ENCODE measurements around the gene ADGRF5. TPM values are rescaled to one million over a fixed set of nuclear protein-coding genes. Genes with fewer than 3 reads are reported as not detected.

Gene ADGRF5
- total and polyA plus RNA-seq, 2 experiments from 2014 or later: not detected

- H3F3A ChIP-seq (replicated peaks; ENCODE audit: low read depth): no peaks in the 10 kb centered on the region
- no peaks in the 10 kb centered on the region for H3K36me3 Mint-ChIP-seq (ENCODE audit: low read depth)
- H4K20me1 ChIP-seq (replicated peaks; ENCODE audit: insufficient read depth): no peaks in the 10 kb centered on the region
- peaks cover under 1% of the 10 kb centered on the region for H3K27me3 Mint-ChIP-seq (ENCODE audit: insufficient read depth, low read depth, poor library complexity)
- no peak overlapping the region for H3K4me3 Mint-ChIP-seq
- H3K4me3 ChIP-seq: no peak overlapping the region
- TF ChIP-seq, protein P1, sequence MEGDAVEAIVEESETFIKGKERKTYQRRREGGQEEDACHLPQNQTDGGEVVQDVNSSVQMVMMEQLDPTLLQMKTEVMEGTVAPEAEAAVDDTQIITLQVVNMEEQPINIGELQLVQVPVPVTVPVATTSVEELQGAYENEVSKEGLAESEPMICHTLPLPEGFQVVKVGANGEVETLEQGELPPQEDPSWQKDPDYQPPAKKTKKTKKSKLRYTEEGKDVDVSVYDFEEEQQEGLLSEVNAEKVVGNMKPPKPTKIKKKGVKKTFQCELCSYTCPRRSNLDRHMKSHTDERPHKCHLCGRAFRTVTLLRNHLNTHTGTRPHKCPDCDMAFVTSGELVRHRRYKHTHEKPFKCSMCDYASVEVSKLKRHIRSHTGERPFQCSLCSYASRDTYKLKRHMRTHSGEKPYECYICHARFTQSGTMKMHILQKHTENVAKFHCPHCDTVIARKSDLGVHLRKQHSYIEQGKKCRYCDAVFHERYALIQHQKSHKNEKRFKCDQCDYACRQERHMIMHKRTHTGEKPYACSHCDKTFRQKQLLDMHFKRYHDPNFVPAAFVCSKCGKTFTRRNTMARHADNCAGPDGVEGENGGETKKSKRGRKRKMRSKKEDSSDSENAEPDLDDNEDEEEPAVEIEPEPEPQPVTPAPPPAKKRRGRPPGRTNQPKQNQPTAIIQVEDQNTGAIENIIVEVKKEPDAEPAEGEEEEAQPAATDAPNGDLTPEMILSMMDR (conservative IDR thresholded peaks at IDR 0.05; ENCODE audit: low read depth in 2 of 2): no peak
- TF ChIP-seq ZNF114 (CRISPR knock-in tag; IDR thresholded peaks at IDR 0.05): no peak
- TF ChIP-seq POLR2AphosphoS5 (IDR thresholded peaks at IDR 0.05; ENCODE audit: low read depth): no peak
- TF ChIP-seq, protein P2, sequence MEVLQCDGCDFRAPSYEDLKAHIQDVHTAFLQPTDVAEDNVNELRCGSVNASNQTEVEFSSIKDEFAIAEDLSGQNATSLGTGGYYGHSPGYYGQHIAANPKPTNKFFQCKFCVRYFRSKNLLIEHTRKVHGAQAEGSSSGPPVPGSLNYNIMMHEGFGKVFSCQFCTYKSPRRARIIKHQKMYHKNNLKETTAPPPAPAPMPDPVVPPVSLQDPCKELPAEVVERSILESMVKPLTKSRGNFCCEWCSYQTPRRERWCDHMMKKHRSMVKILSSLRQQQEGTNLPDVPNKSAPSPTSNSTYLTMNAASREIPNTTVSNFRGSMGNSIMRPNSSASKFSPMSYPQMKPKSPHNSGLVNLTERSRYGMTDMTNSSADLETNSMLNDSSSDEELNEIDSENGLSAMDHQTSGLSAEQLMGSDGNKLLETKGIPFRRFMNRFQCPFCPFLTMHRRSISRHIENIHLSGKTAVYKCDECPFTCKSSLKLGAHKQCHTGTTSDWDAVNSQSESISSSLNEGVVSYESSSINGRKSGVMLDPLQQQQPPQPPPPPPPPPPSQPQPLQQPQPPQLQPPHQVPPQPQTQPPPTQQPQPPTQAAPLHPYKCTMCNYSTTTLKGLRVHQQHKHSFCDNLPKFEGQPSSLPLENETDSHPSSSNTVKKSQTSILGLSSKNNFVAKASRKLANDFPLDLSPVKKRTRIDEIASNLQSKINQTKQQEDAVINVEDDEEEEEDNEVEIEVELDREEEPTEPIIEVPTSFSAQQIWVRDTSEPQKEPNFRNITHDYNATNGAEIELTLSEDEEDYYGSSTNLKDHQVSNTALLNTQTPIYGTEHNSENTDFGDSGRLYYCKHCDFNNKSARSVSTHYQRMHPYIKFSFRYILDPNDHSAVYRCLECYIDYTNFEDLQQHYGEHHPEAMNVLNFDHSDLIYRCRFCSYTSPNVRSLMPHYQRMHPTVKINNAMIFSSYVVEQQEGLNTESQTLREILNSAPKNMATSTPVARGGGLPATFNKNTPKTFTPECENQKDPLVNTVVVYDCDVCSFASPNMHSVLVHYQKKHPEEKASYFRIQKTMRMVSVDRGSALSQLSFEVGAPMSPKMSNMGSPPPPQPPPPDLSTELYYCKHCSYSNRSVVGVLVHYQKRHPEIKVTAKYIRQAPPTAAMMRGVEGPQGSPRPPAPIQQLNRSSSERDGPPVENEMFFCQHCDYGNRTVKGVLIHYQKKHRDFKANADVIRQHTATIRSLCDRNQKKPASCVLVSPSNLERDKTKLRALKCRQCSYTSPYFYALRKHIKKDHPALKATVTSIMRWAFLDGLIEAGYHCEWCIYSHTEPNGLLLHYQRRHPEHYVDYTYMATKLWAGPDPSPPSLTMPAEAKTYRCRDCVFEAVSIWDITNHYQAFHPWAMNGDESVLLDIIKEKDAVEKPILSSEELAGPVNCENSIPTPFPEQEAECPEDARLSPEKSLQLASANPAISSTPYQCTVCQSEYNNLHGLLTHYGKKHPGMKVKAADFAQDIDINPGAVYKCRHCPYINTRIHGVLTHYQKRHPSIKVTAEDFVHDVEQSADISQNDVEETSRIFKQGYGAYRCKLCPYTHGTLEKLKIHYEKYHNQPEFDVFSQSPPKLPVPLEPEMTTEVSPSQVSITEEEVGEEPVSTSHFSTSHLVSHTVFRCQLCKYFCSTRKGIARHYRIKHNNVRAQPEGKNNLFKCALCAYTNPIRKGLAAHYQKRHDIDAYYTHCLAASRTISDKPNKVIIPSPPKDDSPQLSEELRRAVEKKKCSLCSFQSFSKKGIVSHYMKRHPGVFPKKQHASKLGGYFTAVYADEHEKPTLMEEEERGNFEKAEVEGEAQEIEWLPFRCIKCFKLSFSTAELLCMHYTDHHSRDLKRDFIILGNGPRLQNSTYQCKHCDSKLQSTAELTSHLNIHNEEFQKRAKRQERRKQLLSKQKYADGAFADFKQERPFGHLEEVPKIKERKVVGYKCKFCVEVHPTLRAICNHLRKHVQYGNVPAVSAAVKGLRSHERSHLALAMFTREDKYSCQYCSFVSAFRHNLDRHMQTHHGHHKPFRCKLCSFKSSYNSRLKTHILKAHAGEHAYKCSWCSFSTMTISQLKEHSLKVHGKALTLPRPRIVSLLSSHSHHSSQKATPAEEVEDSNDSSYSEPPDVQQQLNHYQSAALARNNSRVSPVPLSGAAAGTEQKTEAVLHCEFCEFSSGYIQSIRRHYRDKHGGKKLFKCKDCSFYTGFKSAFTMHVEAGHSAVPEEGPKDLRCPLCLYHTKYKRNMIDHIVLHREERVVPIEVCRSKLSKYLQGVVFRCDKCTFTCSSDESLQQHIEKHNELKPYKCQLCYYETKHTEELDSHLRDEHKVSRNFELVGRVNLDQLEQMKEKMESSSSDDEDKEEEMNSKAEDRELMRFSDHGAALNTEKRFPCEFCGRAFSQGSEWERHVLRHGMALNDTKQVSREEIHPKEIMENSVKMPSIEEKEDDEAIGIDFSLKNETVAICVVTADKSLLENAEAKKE (CRISPR knock-in tag; IDR thresholded peaks at IDR 0.05): no peak
- TF ChIP-seq CREB1 (CRISPR knock-in tag; IDR thresholded peaks at IDR 0.05; ENCODE audit: low read depth): no peak
- TF ChIP-seq STAT1 (IDR thresholded peaks at IDR 0.05; ENCODE audit: unreplicated experiment): no peak
- TF ChIP-seq ZNF331 (CRISPR knock-in tag; IDR thresholded peaks at IDR 0.05; ENCODE audit: low read depth): no peak
- no peak for TF ChIP-seq EZH2 (IDR thresholded peaks at IDR 0.05; ENCODE audit: low read depth, unreplicated experiment)
- no peak for TF ChIP-seq ETS1 (IDR thresholded peaks at IDR 0.05)
- H3K4me1 ChIP-seq (ENCODE audit: insufficient read depth): peaks cover 8% of the 10 kb centered on the region; the same call in 1 of the 2 replicates
- no peak overlapping the region for H3K27ac Mint-ChIP-seq
- no peaks in the 10 kb centered on the region for H3K27me3 ChIP-seq (ENCODE audit: insufficient read depth)
- no peaks in the 10 kb centered on the region for H3K79me2 ChIP-seq (replicated peaks; ENCODE audit: insufficient read depth)
- ATAC-seq (no peak), DNase-seq (ENCODE audit: low spot score) (no peak)
- no peaks in the 10 kb centered on the region for H3K9me3 Mint-ChIP-seq
- H3K9me2 ChIP-seq (ENCODE audit: insufficient read depth): peaks cover 7% of the 10 kb centered on the region
- H3K4me1 Mint-ChIP-seq: peaks cover 4% of the 10 kb centered on the region; the same call in 2 of the 3 replicates
- no peaks in the 10 kb centered on the region for H3K36me3 ChIP-seq (ENCODE audit: insufficient read depth)
- no peak overlapping the region for H3K27ac ChIP-seq (ENCODE audit: low read depth)
- no peak overlapping the region for H2AFZ ChIP-seq
- no peak overlapping the region for H3K4me2 ChIP-seq
Observed at GRCh38 chr6:46961232-46961631, 39.5 kb upstream of the ADGRF5 start.

Measured in GM23338 (cell line).